Measurements from ENCODE around the gene FIGNL2.
"Not testable (repeated sequence)": the region's sequence is repeated elsewhere in the genome, so short reads cannot be mapped to it uniquely, and the experiment has no call there.

The FIGNL2 gene

GRCh38 chr12:51814311-51815088, 34.0 kb downstream of the FIGNL2 start:
- peak; percentile 71 for DNase-seq

- DNase-seq, result no peak
Measured at GRCh38 chr12:51813931-51814310, 34.6 kb downstream of the FIGNL2 start.

GRCh38 chr12:51812871-51813270, 35.6 kb downstream of the FIGNL2 start:
- DNase-seq, result no peak

- peak; percentile 45 for DNase-seq
Measured at GRCh38 chr12:51811203-51812202, 37.0 kb downstream of the FIGNL2 start.

GRCh38 chr12:51809193-51809592, 39.3 kb downstream of the FIGNL2 start:
- DNase-seq, result no peak

GRCh38 chr12:51806896-51807295, 41.6 kb downstream of the FIGNL2 start:
- DNase-seq, result no peak

- DNase-seq, result no peak
Measured at GRCh38 chr12:51801027-51801426, 47.5 kb downstream of the FIGNL2 start.

GRCh38 chr12:51798501-51798900, 50.0 kb downstream of the FIGNL2 start:
- no peak for DNase-seq

GRCh38 chr12:51798051-51798450, 50.5 kb downstream of the FIGNL2 start:
- DNase-seq, result not testable (repeated sequence)

- DNase-seq, result no peak
Measured at GRCh38 chr12:51797301-51797700, 51.2 kb downstream of the FIGNL2 start.

- no peak for DNase-seq
Measured at GRCh38 chr12:51793201-51793600, 55.3 kb downstream of the FIGNL2 start.

GRCh38 chr12:51792417-51792816, 56.1 kb downstream of the FIGNL2 start:
- no peak for DNase-seq

- no peak for DNase-seq
Measured at GRCh38 chr12:51788876-51789275, 59.6 kb downstream of the FIGNL2 start.

GRCh38 chr12:51785906-51786305, 62.6 kb downstream of the FIGNL2 start:
- no peak for DNase-seq

GRCh38 chr12:51784688-51785087, 63.8 kb downstream of the FIGNL2 start:
- DNase-seq, result no peak

- DNase-seq, result no peak
Measured at GRCh38 chr12:51779876-51780275, 68.6 kb downstream of the FIGNL2 start.

GRCh38 chr12:51777973-51778372, 70.5 kb downstream of the FIGNL2 start:
- no peak for DNase-seq

- no peak for DNase-seq
Measured at GRCh38 chr12:51777457-51777856, 71.1 kb downstream of the FIGNL2 start.

- no peak for DNase-seq
Measured at GRCh38 chr12:51774933-51775332, 73.6 kb downstream of the FIGNL2 start.

GRCh38 chr12:51773145-51773869, 75.2 kb downstream of the FIGNL2 start:
- no peak for DNase-seq

GRCh38 chr12:51771008-51771407, 77.5 kb downstream of the FIGNL2 start:
- DNase-seq, result no peak

All from NCI-H774 (cell line).